ENCODE data around the gene REP15.

The REP15 gene

DNA sequence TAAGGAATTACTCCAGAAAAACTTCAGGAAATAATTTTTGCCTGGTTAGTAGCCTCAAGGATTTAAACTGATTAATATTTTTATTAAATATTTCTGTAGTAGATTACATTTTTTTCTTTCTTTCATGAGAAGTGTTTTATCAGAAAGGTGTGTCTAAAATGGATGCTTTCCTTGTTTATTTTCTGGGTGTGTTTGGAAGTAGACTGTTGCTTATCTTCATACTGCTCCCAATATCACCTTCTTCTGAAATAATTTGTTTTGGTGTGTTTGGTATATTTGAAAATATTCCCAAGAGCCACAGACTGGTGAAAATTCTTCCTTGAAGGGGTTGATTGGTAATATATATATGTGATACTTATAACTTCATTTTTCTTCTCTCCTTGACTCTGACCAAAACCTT lies 10.1 kb upstream of the REP15 start:
- H4K20me1 ChIP-seq (ENCODE audit: insufficient read depth, low read length) = no peaks in the 10 kb centered on the region
- no peak overlapping the region for H3K4me3 ChIP-seq (ENCODE audit: low read length)
- no peak overlapping the region for H2AFZ ChIP-seq (ENCODE audit: low read length)
- TF ChIP-seq EZH2phosphoT487 (IDR thresholded peaks at IDR 0.05; ENCODE audit: low read length) (no peak), CTCF (IDR thresholded peaks at IDR 0.05; ENCODE audit: low read length) (no peak), EZH2 (optimal IDR thresholded peaks at IDR 0.05; ENCODE audit: low read depth, low read length) (no peak)
- H3K36me3 ChIP-seq (replicated peaks; ENCODE audit: insufficient read depth, low read length) = no peaks in the 10 kb centered on the region
- no peaks in the 10 kb centered on the region for H3F3A ChIP-seq (ENCODE audit: insufficient read depth, low read length)
- H3K9me3 ChIP-seq (replicated peaks; ENCODE audit: insufficient read depth, low read length) = no peaks in the 10 kb centered on the region
- no peak for DNase-seq
- no peaks in the 10 kb centered on the region for H3K9me2 ChIP-seq (replicated peaks; ENCODE audit: insufficient read depth, low read length)
- H3K27ac ChIP-seq (ENCODE audit: low read length) = no peak overlapping the region
- H3K27me3 ChIP-seq (replicated peaks; ENCODE audit: insufficient read depth, low read length) = no peaks in the 10 kb centered on the region
- no peak overlapping the region for H3K4me2 ChIP-seq (ENCODE audit: low read depth, low read length)
- H3K9ac ChIP-seq (ENCODE audit: low read length) = no peak overlapping the region
- H3K79me2 ChIP-seq (ENCODE audit: low read length) = no peaks in the 10 kb centered on the region
- no peaks in the 10 kb centered on the region for H3K4me1 ChIP-seq (ENCODE audit: low read length)

GRCh38 chr12:27688671-27689070 lies 7.6 kb upstream of the REP15 start:
- H3K9me3 ChIP-seq (replicated peaks; ENCODE audit: insufficient read depth, low read length) = no peaks in the 10 kb centered on the region

GRCh38 chr12:27689558-27690180 lies 6.6 kb upstream of the REP15 start:
- Histone ChIP-seq H3K4me2 (ENCODE audit: low read depth, low read length) (no peak overlapping the region), H3K79me2 (ENCODE audit: low read length) (no peaks in the 10 kb centered on the region), H3K9me2 (replicated peaks; ENCODE audit: insufficient read depth, low read length) (no peaks in the 10 kb centered on the region), H3K4me3 (ENCODE audit: low read length) (no peak overlapping the region), H3K36me3 (replicated peaks; ENCODE audit: insufficient read depth, low read length) (no peaks in the 10 kb centered on the region), H2AFZ (ENCODE audit: low read length) (no peak overlapping the region), H3K4me1 (ENCODE audit: low read length) (no peaks in the 10 kb centered on the region), H4K20me1 (ENCODE audit: insufficient read depth, low read length) (no peaks in the 10 kb centered on the region), H3K9me3 (replicated peaks; ENCODE audit: insufficient read depth, low read length) (no peaks in the 10 kb centered on the region), H3K27ac (ENCODE audit: low read length) (no peak overlapping the region), H3F3A (ENCODE audit: insufficient read depth, low read length) (no peaks in the 10 kb centered on the region), H3K9ac (ENCODE audit: low read length) (no peak overlapping the region), H3K27me3 (replicated peaks; ENCODE audit: insufficient read depth, low read length) (no peaks in the 10 kb centered on the region)
- TF ChIP-seq EZH2 (optimal IDR thresholded peaks at IDR 0.05; ENCODE audit: low read depth, low read length) (no peak), CTCF (IDR thresholded peaks at IDR 0.05; ENCODE audit: low read length) (no peak)
- no peak for DNase-seq

More at GRCh38 chr12:27688671-27689070, 7.6 kb upstream of the REP15 start:
- H4K20me1 ChIP-seq (ENCODE audit: insufficient read depth, low read length) = no peaks in the 10 kb centered on the region
- H3K27ac ChIP-seq (ENCODE audit: low read length) = no peak overlapping the region
- H3K36me3 ChIP-seq (replicated peaks; ENCODE audit: insufficient read depth, low read length) = no peaks in the 10 kb centered on the region
- no peak for DNase-seq
- no peaks in the 10 kb centered on the region for H3K4me1 ChIP-seq (ENCODE audit: low read length)
- H3K9me2 ChIP-seq (replicated peaks; ENCODE audit: insufficient read depth, low read length) = no peaks in the 10 kb centered on the region
- H3F3A ChIP-seq (ENCODE audit: insufficient read depth, low read length) = no peaks in the 10 kb centered on the region
- TF ChIP-seq EZH2phosphoT487 (IDR thresholded peaks at IDR 0.05; ENCODE audit: low read length) (no peak), CTCF (IDR thresholded peaks at IDR 0.05; ENCODE audit: low read length) (no peak), EZH2 (optimal IDR thresholded peaks at IDR 0.05; ENCODE audit: low read depth, low read length) (no peak)
- H3K79me2 ChIP-seq (ENCODE audit: low read length) = no peaks in the 10 kb centered on the region
- H2AFZ ChIP-seq (ENCODE audit: low read length) = no peak overlapping the region
- no peaks in the 10 kb centered on the region for H3K27me3 ChIP-seq (replicated peaks; ENCODE audit: insufficient read depth, low read length)
- no peak overlapping the region for H3K4me2 ChIP-seq (ENCODE audit: low read depth, low read length)
- H3K9ac ChIP-seq (ENCODE audit: low read length) = no peak overlapping the region
- no peak overlapping the region for H3K4me3 ChIP-seq (ENCODE audit: low read length)

All from MM.1S (cell line).